Measurements from ENCODE around the gene COL4A3. TPM values are rescaled to one million over a fixed set of nuclear protein-coding genes. Genes with fewer than 3 reads are reported as not detected.

Gene COL4A3
- total RNA-seq, 2 donors from 2014 or later = 1.7 to 2.4 TPM

GRCh38 chr2:227335713-227336112 lies 171.3 kb downstream of the COL4A3 start:
- no peaks in the 10 kb centered on the region for H3K9me3 Mint-ChIP-seq
- H3K27me3 Mint-ChIP-seq (ENCODE audit: insufficient read depth) = no peaks in the 10 kb centered on the region
- H3K36me3 ChIP-seq (ENCODE audit: control insufficient read depth, insufficient read depth, low read length) = peaks cover 72% of the 10 kb centered on the region
- H3K27ac Mint-ChIP-seq = no peak overlapping the region
- no peak overlapping the region for H3K9ac ChIP-seq (ENCODE audit: extremely low read depth, low read length, poor library complexity, severe bottlenecking)
- no peaks in the 10 kb centered on the region for H3K27me3 ChIP-seq (ENCODE audit: control insufficient read depth, insufficient read depth, low read length, poor library complexity, severe bottlenecking)
- H3K4me3 Mint-ChIP-seq = no peak overlapping the region
- no peak overlapping the region for H3K4me3 ChIP-seq (ENCODE audit: low read length)
- H3K4me1 ChIP-seq (ENCODE audit: control insufficient read depth, insufficient read depth, low read length) = no peaks in the 10 kb centered on the region
- WGBS, 2 experiments (ENCODE audit: insufficient coverage in 1 of 2, insufficient read length in 1 of 2) = 89% methylated on average over 1 of the region's 1 CpG; no CpG with 5 or more reads in 1 of the 2 experiments
- TF ChIP-seq CTCF (conservative IDR thresholded peaks at IDR 0.05) = no peak
- H3K4me1 Mint-ChIP-seq = no peaks in the 10 kb centered on the region
- H3K36me3 Mint-ChIP-seq (ENCODE audit: low read depth) = peaks cover 66% of the 10 kb centered on the region
- no peaks in the 10 kb centered on the region for H3K9me3 ChIP-seq (ENCODE audit: control insufficient read depth, low read length)
- no peak overlapping the region for H3K27ac ChIP-seq (ENCODE audit: low read depth, low read length)
- no peak for DNase-seq

- H3K4me1 Mint-ChIP-seq = no peaks in the 10 kb centered on the region
- H3K4me3 Mint-ChIP-seq = no peak overlapping the region
- Histone ChIP-seq H3K4me1 (ENCODE audit: control insufficient read depth, insufficient read depth, low read length) (no peaks in the 10 kb centered on the region), H3K27me3 (ENCODE audit: control insufficient read depth, insufficient read depth, low read length, poor library complexity, severe bottlenecking) (no peaks in the 10 kb centered on the region), H3K9me3 (ENCODE audit: control insufficient read depth, low read length) (no peaks in the 10 kb centered on the region), H3K36me3 (ENCODE audit: control insufficient read depth, insufficient read depth, low read length) (peaks cover 70% of the 10 kb centered on the region), H3K27ac (ENCODE audit: low read depth, low read length) (no peak overlapping the region), H3K9ac (ENCODE audit: extremely low read depth, low read length, poor library complexity, severe bottlenecking) (no peak overlapping the region), H3K4me3 (ENCODE audit: low read length) (no peak overlapping the region)
- no peak for DNase-seq
- H3K36me3 Mint-ChIP-seq (ENCODE audit: low read depth) = peaks cover 52% of the 10 kb centered on the region
- H3K9me3 Mint-ChIP-seq = no peaks in the 10 kb centered on the region
- WGBS, 2 experiments (ENCODE audit: insufficient coverage in 1 of 2, insufficient read length in 1 of 2) = 93 to 98% methylated on average over 2 of the region's 2 CpGs
- no peak for TF ChIP-seq CTCF (conservative IDR thresholded peaks at IDR 0.05)
- no peaks in the 10 kb centered on the region for H3K27me3 Mint-ChIP-seq (ENCODE audit: insufficient read depth)
- no peak overlapping the region for H3K27ac Mint-ChIP-seq
These were observed 173.0 kb downstream of the COL4A3 start for GRCh38 chr2:227337442-227337841.

- H3K27me3 Mint-ChIP-seq (ENCODE audit: insufficient read depth) = no peaks in the 10 kb centered on the region
- H3K4me3 Mint-ChIP-seq = no peak overlapping the region
- no peak for DNase-seq
- no peak overlapping the region for H3K27ac ChIP-seq (ENCODE audit: low read depth, low read length)
- H3K9me3 Mint-ChIP-seq = no peaks in the 10 kb centered on the region
- H3K9me3 ChIP-seq (ENCODE audit: control insufficient read depth, low read length) = no peaks in the 10 kb centered on the region
- no peak overlapping the region for H3K27ac Mint-ChIP-seq
- H3K36me3 ChIP-seq (ENCODE audit: control insufficient read depth, insufficient read depth, low read length) = peaks cover 64% of the 10 kb centered on the region
- no peaks in the 10 kb centered on the region for H3K27me3 ChIP-seq (ENCODE audit: control insufficient read depth, insufficient read depth, low read length, poor library complexity, severe bottlenecking)
- no peak for TF ChIP-seq CTCF (conservative IDR thresholded peaks at IDR 0.05)
- 90 to 96% methylated on average over 2 of the region's 2 CpGs for WGBS, 2 experiments (ENCODE audit: insufficient coverage in 1 of 2, insufficient read length in 1 of 2)
- no peaks in the 10 kb centered on the region for H3K4me1 Mint-ChIP-seq
- no peaks in the 10 kb centered on the region for H3K4me1 ChIP-seq (ENCODE audit: control insufficient read depth, insufficient read depth, low read length)
- no peak overlapping the region for H3K9ac ChIP-seq (ENCODE audit: extremely low read depth, low read length, poor library complexity, severe bottlenecking)
- no peak overlapping the region for H3K4me3 ChIP-seq (ENCODE audit: low read length)
- H3K36me3 Mint-ChIP-seq (ENCODE audit: low read depth) = peaks cover 43% of the 10 kb centered on the region
These were observed 174.7 kb downstream of the COL4A3 start for GRCh38 chr2:227339098-227339599.
